K562 (cell line): ENCODE results near the gene THAP5.

ENCODE experiments used
- ATF1 ChIP-seq, 2 experiments: fragments of 450-650 bp in 1 of 2; IDR thresholded peaks; 2 replicates each; pipeline ENCODE4 v1.6.1; 2016; ENCODE audit warnings: missing compliant biosample characterization in 1 of 2, missing genetic modification characterization in 1 of 2
- EZH2 ChIP-seq: IDR thresholded peaks from 2 replicates; pipeline ENCODE4 v1.6.1; 2012; ENCODE audit warnings: low read depth, mild to moderate bottlenecking, inconsistent platforms, low read length, borderline replicate concordance
- GATA2 ChIP-seq: sonication (generic); formaldehyde crosslinking; IDR thresholded peaks from 2 replicates; pipeline ENCODE4 v1.4.0; 2020; ENCODE audit warnings: mild to moderate bottlenecking, missing genetic modification reagents
- POLR2A ChIP-seq: fragments of 450-650 bp; conservative IDR thresholded peaks from 2 replicates; pipeline ENCODE4 v1.6.1; 2016
- RCOR1 ChIP-seq, 2 experiments: IDR thresholded peaks; 2 replicates each; pipeline ENCODE4 v1.6.1; 2012; ENCODE audit warnings: low read depth in 2 of 2, low read length in 2 of 2, borderline replicate concordance in 1 of 2, improper control_type of control experiment in 1 of 2
- SMAD3 ChIP-seq: fragments of 450-650 bp; formaldehyde crosslinking; conservative IDR thresholded peaks from 2 replicates; pipeline ENCODE4 v1.4.0; 2020; ENCODE audit warnings: mild to moderate bottlenecking
- SREBF2 ChIP-seq: sonication (generic); formaldehyde crosslinking; IDR thresholded peaks from 2 replicates; pipeline ENCODE4 v1.4.0; 2020; ENCODE audit warnings: mild to moderate bottlenecking, missing genetic modification reagents
- TEAD4 ChIP-seq, 2 experiments: sonication (generic) in 1 of 2; formaldehyde crosslinking in 1 of 2; IDR thresholded peaks; 2 replicates each; pipeline versions ENCODE4 v1.6.1 to v1.8.0; 2012 to 2022; ENCODE audit warnings: borderline replicate concordance in 1 of 2, inconsistent platforms in 1 of 2, low read length in 1 of 2, mild to moderate bottlenecking in 1 of 2, missing genetic modification reagents in 1 of 2
- TF ChIP-seq, protein P1 (sequence below): sonication (generic); formaldehyde crosslinking; IDR thresholded peaks from 2 replicates; pipeline ENCODE4 v1.9.0; 2022; ENCODE audit warnings: mild to moderate bottlenecking, missing genetic modification reagents
- TF ChIP-seq, protein P2 (sequence below): sonication (generic); formaldehyde crosslinking; IDR thresholded peaks from 2 replicates; pipeline ENCODE4 v1.8.0; 2023; ENCODE audit warnings: mild to moderate bottlenecking, missing genetic modification reagents
- TF ChIP-seq, protein P3 (sequence below): fragments of 450-650 bp; IDR thresholded peaks from 2 replicates; pipeline ENCODE4 v1.6.1; 2016; ENCODE audit warnings: mild to moderate bottlenecking, moderate library complexity
- TF ChIP-seq, protein P4 (sequence below), 3 experiments: IDR thresholded peaks in 2 of 3; conservative IDR thresholded peaks in 1 of 3; 2 replicates each; pipeline ENCODE4 v1.5.1; 2011 to 2012; ENCODE audit warnings: low read length in 3 of 3, mild to moderate bottlenecking in 3 of 3, control low read depth in 2 of 3, improper control_type of control experiment in 1 of 3, inconsistent platforms in 1 of 3, low read depth in 1 of 3, mixed read lengths in 1 of 3, moderate library complexity in 1 of 3; ENCODE audit not compliant: insufficient read depth in 2 of 3

DNA sequence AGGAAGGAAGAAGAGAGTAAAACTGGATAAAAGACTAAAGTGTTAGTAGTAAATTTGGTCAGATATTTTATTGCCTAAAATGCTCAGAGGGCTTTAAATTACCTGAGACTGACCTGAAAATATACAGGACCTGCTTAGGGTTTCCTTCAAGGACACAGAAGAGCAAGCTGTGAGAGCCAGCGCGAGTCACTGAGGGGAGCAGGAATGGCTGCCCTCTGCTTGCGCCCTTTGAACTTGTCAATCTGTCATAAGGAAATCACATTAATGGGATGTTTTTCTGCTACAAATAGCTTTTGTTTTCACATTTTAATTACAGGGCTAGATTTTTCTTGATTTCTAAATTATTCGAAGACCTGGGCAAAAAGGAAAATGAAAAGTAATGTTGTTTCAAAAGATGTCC lies 27.1 kb upstream of the THAP5 start:
- TF ChIP-seq SREBF2 (CRISPR knock-in tag) = no peak
- no peak for TF ChIP-seq POLR2A
- TF ChIP-seq GATA2 (CRISPR knock-in tag) = no peak
- TF ChIP-seq ATF1 (CRISPR knock-in tag; IDR thresholded peaks at IDR 0.05) = no peak
- no peak for TF ChIP-seq ATF1 (tag; IDR thresholded peaks at IDR 0.05)
- TF ChIP-seq EZH2 = no peak
- TF ChIP-seq, protein P1, sequence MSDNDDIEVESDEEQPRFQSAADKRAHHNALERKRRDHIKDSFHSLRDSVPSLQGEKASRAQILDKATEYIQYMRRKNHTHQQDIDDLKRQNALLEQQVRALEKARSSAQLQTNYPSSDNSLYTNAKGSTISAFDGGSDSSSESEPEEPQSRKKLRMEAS = no peak
- TF ChIP-seq TEAD4 (IDR thresholded peaks at IDR 0.05; ENCODE audit: low read length) = no peak
- no peak for TF ChIP-seq TEAD4 (CRISPR knock-in tag; IDR thresholded peaks at IDR 0.05; ENCODE audit: borderline replicate concordance)
- TF ChIP-seq SMAD3 (CRISPR knock-in tag) = no peak
- TF ChIP-seq, protein P2, sequence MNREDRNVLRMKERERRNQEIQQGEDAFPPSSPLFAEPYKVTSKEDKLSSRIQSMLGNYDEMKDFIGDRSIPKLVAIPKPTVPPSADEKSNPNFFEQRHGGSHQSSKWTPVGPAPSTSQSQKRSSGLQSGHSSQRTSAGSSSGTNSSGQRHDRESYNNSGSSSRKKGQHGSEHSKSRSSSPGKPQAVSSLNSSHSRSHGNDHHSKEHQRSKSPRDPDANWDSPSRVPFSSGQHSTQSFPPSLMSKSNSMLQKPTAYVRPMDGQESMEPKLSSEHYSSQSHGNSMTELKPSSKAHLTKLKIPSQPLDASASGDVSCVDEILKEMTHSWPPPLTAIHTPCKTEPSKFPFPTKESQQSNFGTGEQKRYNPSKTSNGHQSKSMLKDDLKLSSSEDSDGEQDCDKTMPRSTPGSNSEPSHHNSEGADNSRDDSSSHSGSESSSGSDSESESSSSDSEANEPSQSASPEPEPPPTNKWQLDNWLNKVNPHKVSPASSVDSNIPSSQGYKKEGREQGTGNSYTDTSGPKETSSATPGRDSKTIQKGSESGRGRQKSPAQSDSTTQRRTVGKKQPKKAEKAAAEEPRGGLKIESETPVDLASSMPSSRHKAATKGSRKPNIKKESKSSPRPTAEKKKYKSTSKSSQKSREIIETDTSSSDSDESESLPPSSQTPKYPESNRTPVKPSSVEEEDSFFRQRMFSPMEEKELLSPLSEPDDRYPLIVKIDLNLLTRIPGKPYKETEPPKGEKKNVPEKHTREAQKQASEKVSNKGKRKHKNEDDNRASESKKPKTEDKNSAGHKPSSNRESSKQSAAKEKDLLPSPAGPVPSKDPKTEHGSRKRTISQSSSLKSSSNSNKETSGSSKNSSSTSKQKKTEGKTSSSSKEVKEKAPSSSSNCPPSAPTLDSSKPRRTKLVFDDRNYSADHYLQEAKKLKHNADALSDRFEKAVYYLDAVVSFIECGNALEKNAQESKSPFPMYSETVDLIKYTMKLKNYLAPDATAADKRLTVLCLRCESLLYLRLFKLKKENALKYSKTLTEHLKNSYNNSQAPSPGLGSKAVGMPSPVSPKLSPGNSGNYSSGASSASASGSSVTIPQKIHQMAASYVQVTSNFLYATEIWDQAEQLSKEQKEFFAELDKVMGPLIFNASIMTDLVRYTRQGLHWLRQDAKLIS = no peak
- TF ChIP-seq, protein P3, sequence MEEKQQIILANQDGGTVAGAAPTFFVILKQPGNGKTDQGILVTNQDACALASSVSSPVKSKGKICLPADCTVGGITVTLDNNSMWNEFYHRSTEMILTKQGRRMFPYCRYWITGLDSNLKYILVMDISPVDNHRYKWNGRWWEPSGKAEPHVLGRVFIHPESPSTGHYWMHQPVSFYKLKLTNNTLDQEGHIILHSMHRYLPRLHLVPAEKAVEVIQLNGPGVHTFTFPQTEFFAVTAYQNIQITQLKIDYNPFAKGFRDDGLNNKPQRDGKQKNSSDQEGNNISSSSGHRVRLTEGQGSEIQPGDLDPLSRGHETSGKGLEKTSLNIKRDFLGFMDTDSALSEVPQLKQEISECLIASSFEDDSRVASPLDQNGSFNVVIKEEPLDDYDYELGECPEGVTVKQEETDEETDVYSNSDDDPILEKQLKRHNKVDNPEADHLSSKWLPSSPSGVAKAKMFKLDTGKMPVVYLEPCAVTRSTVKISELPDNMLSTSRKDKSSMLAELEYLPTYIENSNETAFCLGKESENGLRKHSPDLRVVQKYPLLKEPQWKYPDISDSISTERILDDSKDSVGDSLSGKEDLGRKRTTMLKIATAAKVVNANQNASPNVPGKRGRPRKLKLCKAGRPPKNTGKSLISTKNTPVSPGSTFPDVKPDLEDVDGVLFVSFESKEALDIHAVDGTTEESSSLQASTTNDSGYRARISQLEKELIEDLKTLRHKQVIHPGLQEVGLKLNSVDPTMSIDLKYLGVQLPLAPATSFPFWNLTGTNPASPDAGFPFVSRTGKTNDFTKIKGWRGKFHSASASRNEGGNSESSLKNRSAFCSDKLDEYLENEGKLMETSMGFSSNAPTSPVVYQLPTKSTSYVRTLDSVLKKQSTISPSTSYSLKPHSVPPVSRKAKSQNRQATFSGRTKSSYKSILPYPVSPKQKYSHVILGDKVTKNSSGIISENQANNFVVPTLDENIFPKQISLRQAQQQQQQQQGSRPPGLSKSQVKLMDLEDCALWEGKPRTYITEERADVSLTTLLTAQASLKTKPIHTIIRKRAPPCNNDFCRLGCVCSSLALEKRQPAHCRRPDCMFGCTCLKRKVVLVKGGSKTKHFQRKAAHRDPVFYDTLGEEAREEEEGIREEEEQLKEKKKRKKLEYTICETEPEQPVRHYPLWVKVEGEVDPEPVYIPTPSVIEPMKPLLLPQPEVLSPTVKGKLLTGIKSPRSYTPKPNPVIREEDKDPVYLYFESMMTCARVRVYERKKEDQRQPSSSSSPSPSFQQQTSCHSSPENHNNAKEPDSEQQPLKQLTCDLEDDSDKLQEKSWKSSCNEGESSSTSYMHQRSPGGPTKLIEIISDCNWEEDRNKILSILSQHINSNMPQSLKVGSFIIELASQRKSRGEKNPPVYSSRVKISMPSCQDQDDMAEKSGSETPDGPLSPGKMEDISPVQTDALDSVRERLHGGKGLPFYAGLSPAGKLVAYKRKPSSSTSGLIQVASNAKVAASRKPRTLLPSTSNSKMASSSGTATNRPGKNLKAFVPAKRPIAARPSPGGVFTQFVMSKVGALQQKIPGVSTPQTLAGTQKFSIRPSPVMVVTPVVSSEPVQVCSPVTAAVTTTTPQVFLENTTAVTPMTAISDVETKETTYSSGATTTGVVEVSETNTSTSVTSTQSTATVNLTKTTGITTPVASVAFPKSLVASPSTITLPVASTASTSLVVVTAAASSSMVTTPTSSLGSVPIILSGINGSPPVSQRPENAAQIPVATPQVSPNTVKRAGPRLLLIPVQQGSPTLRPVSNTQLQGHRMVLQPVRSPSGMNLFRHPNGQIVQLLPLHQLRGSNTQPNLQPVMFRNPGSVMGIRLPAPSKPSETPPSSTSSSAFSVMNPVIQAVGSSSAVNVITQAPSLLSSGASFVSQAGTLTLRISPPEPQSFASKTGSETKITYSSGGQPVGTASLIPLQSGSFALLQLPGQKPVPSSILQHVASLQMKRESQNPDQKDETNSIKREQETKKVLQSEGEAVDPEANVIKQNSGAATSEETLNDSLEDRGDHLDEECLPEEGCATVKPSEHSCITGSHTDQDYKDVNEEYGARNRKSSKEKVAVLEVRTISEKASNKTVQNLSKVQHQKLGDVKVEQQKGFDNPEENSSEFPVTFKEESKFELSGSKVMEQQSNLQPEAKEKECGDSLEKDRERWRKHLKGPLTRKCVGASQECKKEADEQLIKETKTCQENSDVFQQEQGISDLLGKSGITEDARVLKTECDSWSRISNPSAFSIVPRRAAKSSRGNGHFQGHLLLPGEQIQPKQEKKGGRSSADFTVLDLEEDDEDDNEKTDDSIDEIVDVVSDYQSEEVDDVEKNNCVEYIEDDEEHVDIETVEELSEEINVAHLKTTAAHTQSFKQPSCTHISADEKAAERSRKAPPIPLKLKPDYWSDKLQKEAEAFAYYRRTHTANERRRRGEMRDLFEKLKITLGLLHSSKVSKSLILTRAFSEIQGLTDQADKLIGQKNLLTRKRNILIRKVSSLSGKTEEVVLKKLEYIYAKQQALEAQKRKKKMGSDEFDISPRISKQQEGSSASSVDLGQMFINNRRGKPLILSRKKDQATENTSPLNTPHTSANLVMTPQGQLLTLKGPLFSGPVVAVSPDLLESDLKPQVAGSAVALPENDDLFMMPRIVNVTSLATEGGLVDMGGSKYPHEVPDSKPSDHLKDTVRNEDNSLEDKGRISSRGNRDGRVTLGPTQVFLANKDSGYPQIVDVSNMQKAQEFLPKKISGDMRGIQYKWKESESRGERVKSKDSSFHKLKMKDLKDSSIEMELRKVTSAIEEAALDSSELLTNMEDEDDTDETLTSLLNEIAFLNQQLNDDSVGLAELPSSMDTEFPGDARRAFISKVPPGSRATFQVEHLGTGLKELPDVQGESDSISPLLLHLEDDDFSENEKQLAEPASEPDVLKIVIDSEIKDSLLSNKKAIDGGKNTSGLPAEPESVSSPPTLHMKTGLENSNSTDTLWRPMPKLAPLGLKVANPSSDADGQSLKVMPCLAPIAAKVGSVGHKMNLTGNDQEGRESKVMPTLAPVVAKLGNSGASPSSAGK = no peak
- TF ChIP-seq, protein P4, sequence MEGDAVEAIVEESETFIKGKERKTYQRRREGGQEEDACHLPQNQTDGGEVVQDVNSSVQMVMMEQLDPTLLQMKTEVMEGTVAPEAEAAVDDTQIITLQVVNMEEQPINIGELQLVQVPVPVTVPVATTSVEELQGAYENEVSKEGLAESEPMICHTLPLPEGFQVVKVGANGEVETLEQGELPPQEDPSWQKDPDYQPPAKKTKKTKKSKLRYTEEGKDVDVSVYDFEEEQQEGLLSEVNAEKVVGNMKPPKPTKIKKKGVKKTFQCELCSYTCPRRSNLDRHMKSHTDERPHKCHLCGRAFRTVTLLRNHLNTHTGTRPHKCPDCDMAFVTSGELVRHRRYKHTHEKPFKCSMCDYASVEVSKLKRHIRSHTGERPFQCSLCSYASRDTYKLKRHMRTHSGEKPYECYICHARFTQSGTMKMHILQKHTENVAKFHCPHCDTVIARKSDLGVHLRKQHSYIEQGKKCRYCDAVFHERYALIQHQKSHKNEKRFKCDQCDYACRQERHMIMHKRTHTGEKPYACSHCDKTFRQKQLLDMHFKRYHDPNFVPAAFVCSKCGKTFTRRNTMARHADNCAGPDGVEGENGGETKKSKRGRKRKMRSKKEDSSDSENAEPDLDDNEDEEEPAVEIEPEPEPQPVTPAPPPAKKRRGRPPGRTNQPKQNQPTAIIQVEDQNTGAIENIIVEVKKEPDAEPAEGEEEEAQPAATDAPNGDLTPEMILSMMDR (IDR thresholded peaks at IDR 0.05 in 2 of 3, conservative IDR thresholded peaks at IDR 0.05 in 1 of 3; ENCODE audit: insufficient read depth in 2 of 3, low read depth in 1 of 3, low read length in 3 of 3) = no peak
- TF ChIP-seq RCOR1 (IDR thresholded peaks at IDR 0.05; ENCODE audit: borderline replicate concordance in 1 of 2, low read depth in 2 of 2, low read length in 2 of 2) = no peak
